Measurements from ENCODE around the gene MEF2B. TPM values are rescaled to one million over a fixed set of nuclear protein-coding genes. Genes with fewer than 3 reads are reported as not detected.
A peak's percentile ranks its signal among the peaks of the same experiment; 100 is the strongest.
"Not testable (repeated sequence)": the region's sequence is repeated elsewhere in the genome, so short reads cannot be mapped to it uniquely, and the experiment has no call there.

Gene MEF2B
- total and polyA plus RNA-seq, 10 donors, result 2.2 to 15.5 (median 3.4) TPM

DNA sequence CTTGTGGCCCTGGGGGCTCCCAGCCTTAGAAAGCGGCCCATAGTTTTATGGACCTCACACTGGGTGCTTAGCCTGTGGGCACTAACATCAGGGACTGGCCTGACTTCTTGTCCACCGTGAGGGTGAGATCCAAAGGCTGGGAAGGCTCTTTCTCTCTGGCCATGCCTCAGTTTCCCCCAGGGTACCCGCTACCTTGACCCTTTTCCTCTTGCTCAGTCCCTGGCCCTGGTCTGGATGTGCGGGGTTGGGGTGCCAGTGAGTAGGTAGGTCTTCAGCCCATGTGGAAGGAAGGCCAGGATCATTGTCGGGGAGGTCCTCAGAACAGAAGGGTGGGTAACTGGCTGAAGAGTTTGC is 30.2 kb downstream of the MEF2B start:
- Histone ChIP-seq H3K4me3 (no peak overlapping the region), H3K27ac (no peak overlapping the region), H3K9me3 (no peaks in the 10 kb centered on the region), H3K27me3 (replicated peaks in 1 of 7) (no peaks in the 10 kb centered on the region), H3K36me3 (no peaks in the 10 kb centered on the region), H3K4me1 (peaks cover 0 to 35% (median 22%) of the 10 kb centered on the region in 6 donors)
- intact Hi-C loops (cut with DNase I; ENCODE audit: low total_unique reads), result loop anchor here (5.0 kb wide), 1 partner anchor 78 kb away; the partner anchor contains the start of gene SLC25A42
- TF ChIP-seq, protein P1, sequence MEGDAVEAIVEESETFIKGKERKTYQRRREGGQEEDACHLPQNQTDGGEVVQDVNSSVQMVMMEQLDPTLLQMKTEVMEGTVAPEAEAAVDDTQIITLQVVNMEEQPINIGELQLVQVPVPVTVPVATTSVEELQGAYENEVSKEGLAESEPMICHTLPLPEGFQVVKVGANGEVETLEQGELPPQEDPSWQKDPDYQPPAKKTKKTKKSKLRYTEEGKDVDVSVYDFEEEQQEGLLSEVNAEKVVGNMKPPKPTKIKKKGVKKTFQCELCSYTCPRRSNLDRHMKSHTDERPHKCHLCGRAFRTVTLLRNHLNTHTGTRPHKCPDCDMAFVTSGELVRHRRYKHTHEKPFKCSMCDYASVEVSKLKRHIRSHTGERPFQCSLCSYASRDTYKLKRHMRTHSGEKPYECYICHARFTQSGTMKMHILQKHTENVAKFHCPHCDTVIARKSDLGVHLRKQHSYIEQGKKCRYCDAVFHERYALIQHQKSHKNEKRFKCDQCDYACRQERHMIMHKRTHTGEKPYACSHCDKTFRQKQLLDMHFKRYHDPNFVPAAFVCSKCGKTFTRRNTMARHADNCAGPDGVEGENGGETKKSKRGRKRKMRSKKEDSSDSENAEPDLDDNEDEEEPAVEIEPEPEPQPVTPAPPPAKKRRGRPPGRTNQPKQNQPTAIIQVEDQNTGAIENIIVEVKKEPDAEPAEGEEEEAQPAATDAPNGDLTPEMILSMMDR (IDR thresholded peaks at IDR 0.05 in 8 of 11, conservative IDR thresholded peaks at IDR 0.05 in 3 of 11), result peak in 6 of 11 experiments; percentile 7 to 57 (median 35)
- TF ChIP-seq POLR2AphosphoS5 (IDR thresholded peaks at IDR 0.05), result no peak
- no peak for DNase-seq
- 37 to 53% (median 46%) methylated on average over 3 to 5 of the region's 5 CpGs for WGBS, 5 donors

DNA sequence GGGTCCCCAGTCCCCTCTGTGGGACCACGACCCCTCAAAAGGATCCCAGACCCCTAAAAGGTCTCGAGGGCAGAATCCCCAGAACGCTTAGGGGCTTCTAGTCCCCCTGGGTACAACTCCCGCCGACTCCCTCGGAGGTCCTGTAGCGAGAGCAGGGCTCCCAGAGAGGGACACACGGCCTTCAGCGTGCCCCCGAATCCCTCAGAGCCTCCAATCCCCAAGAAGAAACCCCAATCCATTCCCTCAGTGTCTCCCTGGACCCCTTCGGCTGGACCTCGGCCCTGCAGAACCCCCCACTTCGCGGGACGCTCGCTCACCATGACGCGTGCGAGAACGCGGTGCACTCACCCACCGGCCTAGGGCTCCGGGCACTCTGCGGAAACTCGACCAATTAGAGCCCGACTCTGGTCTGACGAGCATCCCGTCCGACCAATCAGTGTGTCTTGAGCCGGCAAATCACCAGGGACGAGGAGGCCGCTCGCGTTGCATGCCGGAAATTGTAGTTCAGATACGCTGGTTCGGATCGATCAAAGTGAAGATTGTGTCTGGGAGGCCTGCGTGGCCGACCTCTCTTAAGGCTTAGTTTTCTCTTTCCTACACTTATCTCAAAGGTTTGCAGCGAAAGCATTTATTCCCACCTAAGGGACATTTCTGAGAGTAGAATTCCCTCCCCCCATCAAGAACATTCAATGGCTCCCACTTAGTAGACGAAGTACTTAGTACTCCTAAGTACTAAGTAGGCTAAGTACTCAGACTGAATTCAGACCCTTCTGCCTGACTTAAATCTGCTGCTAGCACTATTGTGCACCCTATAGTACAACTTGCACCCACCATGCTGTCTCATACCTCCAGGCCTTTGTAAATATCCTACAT is 31.7 kb downstream of the MEF2B start, which contains the start of gene TMEM161A:
TSS of gene TMEM161A (minus strand) at position 370 of the 873 bp plus-strand sequence. CDS start at position 320, 50 bp downstream.
- peaks cover 0 to 40% (median 22%) of the 10 kb centered on the region in 6 donors for H3K4me1 ChIP-seq
- intact Hi-C loops (cut with DNase I; ENCODE audit: low total_unique reads), result loop anchor here (5.0 kb wide), 1 partner anchor 76 kb away; the partner anchor contains the start of gene SLC25A42
- no peaks in the 10 kb centered on the region for H3K36me3 ChIP-seq
- WGBS, 5 donors, result 3% methylated on average over 37 to 42 of the region's 42 CpGs
- H3K27me3 ChIP-seq (replicated peaks in 1 of 7), result no peaks in the 10 kb centered on the region
- peak; percentile 89 to 95 (median 91) for TF ChIP-seq POLR2AphosphoS5 (IDR thresholded peaks at IDR 0.05)
- TF ChIP-seq, protein P1 (IDR thresholded peaks at IDR 0.05 in 8 of 11, conservative IDR thresholded peaks at IDR 0.05 in 3 of 11), result peak in 3 of 11 experiments; percentile 13 to 28 (median 22)
- peak in 2 of 3 donors; percentile 11 to 54 for TF ChIP-seq POLR2A (IDR thresholded peaks at IDR 0.05)
- H3K27ac ChIP-seq, result peak within 1 kb of the TSS; percentile 48 to 85 (median 68)
- H3K9me3 ChIP-seq, result no peaks in the 10 kb centered on the region
- peak; percentile 96 for DNase-seq
- H3K4me3 ChIP-seq, result peak within 1 kb of the TSS; percentile 50 to 77 (median 64)

DNA sequence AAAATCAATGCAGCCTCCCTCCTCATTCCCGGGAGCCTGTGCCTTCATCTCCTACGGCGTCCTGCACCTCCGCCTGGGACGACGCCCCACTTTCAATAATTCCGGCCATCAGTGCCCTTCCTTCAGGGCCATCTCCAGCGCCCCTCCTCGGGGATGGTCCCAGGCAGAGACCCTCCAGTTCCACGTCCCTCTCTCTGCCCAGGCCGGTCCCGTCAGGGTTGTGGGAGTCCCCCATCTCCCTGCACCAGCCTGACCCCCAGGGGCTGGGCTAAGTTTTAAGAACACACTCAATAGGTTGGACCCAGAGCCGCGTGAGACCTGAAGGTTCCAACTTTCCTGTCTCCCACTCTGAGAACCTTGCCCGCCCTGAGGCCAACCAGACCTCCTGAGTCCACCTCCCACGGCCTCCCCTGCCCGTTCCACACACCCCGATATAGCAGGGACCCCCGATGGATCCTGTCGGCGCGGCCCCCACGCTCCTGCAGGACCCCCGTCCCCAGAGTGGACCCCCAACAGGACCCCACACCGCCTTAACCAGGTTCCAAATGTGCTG is 32.4 kb downstream of the MEF2B start:
- no peaks in the 10 kb centered on the region for H3K27me3 ChIP-seq (replicated peaks in 1 of 7)
- H3K4me3 ChIP-seq, result peak overlapping the region; percentile 50 to 77 (median 64)
- peak overlapping the region in 6 of 8 donors; percentile 52 to 85 (median 78) for H3K27ac ChIP-seq
- intact Hi-C loops (cut with DNase I; ENCODE audit: low total_unique reads), result loop anchor here (5.0 kb wide), 1 partner anchor 75 kb away; the partner anchor contains the start of gene SLC25A42
- peaks cover 0 to 40% (median 22%) of the 10 kb centered on the region in 6 donors for H3K4me1 ChIP-seq
- TF ChIP-seq, protein P1 (IDR thresholded peaks at IDR 0.05 in 8 of 11, conservative IDR thresholded peaks at IDR 0.05 in 3 of 11), result no peak
- TF ChIP-seq POLR2A (IDR thresholded peaks at IDR 0.05) (no peak), POLR2AphosphoS5 (IDR thresholded peaks at IDR 0.05) (no peak)
- peaks cover 0 to 4% (median 0%) of the 10 kb centered on the region in 6 donors for H3K36me3 ChIP-seq
- 22 to 33% (median 28%) methylated on average over 25 of the region's 25 CpGs for WGBS, 5 donors
- DNase-seq, result peak; percentile 84
- H3K9me3 ChIP-seq, result peaks cover 0 to 3% (median under 1%) of the 10 kb centered on the region in 8 donors

DNA sequence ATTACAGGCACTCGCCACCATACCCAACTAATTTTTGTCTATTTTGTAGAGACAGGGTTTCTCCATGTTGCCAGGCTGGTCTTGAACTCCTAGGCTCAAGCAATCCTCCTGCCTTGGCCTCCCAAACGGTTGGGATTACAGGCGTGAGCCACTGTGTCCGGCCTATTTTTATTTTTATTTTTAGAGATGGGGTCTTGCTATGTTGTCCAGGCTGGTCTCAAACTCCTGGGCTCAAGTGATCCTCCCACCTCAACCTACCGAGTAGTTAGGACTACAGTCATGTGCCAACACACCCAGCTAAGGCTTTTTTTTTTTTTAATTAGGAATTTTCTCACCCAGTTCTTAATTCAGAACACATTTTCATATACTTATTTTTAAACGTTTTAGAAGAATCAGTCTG is 34.4 kb downstream of the MEF2B start:
- not testable (repeated sequence) for DNase-seq; H3K4me3 ChIP-seq; H3K27ac ChIP-seq; H3K27me3 ChIP-seq (replicated peaks in 1 of 7)
- peaks cover 0 to 15% (median 4%) of the 10 kb centered on the region in 6 donors for H3K36me3 ChIP-seq
- WGBS, 5 donors, result 72 to 88% (median 84%) methylated on average over 6 of the region's 6 CpGs
- intact Hi-C loops (cut with DNase I; ENCODE audit: low total_unique reads), result loop anchor here (5.0 kb wide), 1 partner anchor 73 kb away; the partner anchor contains the start of gene SLC25A42
- H3K4me1 ChIP-seq, result peaks cover 0 to 40% (median 22%) of the 10 kb centered on the region in 6 donors
- H3K9me3 ChIP-seq, result peaks cover 0 to 18% (median 13%) of the 10 kb centered on the region in 8 donors

Data from spleen (tissue), 11 donors.